Gastroesophageal sphincter (tissue), 4 donors: ENCODE results near the gene ARHGAP26. TPM values are rescaled to one million over a fixed set of nuclear protein-coding genes. Genes with fewer than 3 reads are reported as not detected.

ENCODE experiments used
- ATAC-seq: fragments of 150-250 bp; one replicate; pipeline ENCODE4 v1.9.1; 2016; ENCODE audit warnings: mild to moderate bottlenecking, moderate library complexity
- H3K27ac ChIP-seq, 4 donors: fragments of 200-600 bp; sonication (generic) in 3 of 4; 1 replicate in 3 of 4; 2 replicates in 1 of 4; pipeline ENCODE4 v1.5.1; 2016 to 2019
- H3K27me3 ChIP-seq: fragments of 200-600 bp; sonication (generic); one replicate; pipeline ENCODE4 v1.5.1; 2019
- H3K36me3 ChIP-seq, 2 donors: fragments of 200-600 bp; sonication (generic); one replicate each; pipeline ENCODE4 v1.5.1; 2019; ENCODE audit warnings: control low read depth in 1 of 2
- H3K4me1 ChIP-seq, 3 donors: fragments of 200-600 bp; sonication (generic); 1 replicate in 2 of 3; 2 replicates in 1 of 3; pipeline ENCODE4 v1.5.1; 2016 to 2019; ENCODE audit warnings: control low read depth in 2 of 3
- H3K4me3 ChIP-seq, 2 donors: fragments of 200-600 bp; sonication (generic); one replicate each; pipeline ENCODE4 v1.5.1; 2019; ENCODE audit warnings: mild to moderate bottlenecking in 1 of 2, moderate library complexity in 1 of 2
- H3K9me3 ChIP-seq, 3 donors: fragments of 200-600 bp; sonication (generic); one replicate each; pipeline ENCODE4 v1.5.1; 2017 to 2019; ENCODE audit warnings: control low read depth in 2 of 3
- EP300 ChIP-seq: sonication (generic); formaldehyde crosslinking; IDR thresholded peaks from one replicate; pipeline ENCODE4 v1.6.1; 2017; ENCODE audit warnings: antibody characterized with exemption, mild to moderate bottlenecking
- POLR2A ChIP-seq, 2 donors: fragments of 450-650 bp; IDR thresholded peaks; one replicate each; pipeline ENCODE4 v1.6.1; 2017; ENCODE audit warnings: antibody characterized with exemption in 2 of 2, mild to moderate bottlenecking in 2 of 2, moderate library complexity in 1 of 2
- POLR2AphosphoS5 ChIP-seq: sonication (generic); formaldehyde crosslinking; IDR thresholded peaks from one replicate; pipeline ENCODE4 v1.6.1; 2017; ENCODE audit warnings: antibody characterized with exemption
- WGBS, 2 donors: methylation state at CpG; one replicate each; pipeline ENCODE4 v1.1.5; 2018; ENCODE audit warnings: low coverage in 1 of 2; 5-methylcytosine and 5-hydroxymethylcytosine counted together
- total RNA-seq, 4 donors: library from RNA; depleted of rRNA; stranded (reverse); fragments of >200 nt; gene quantifications; one replicate each; pipeline ENCODE4 v1.1.0, GENCODE V29; 2016
- TF ChIP-seq, protein P1 (sequence below), 4 experiments: fragments of 200-600 bp in 2 of 4; fragments of 450-650 bp in 2 of 4; sonication (generic) in 1 of 4; IDR thresholded peaks; one replicate each; pipeline ENCODE4 v1.5.1; 2017 to 2019; ENCODE audit warnings: antibody characterized with exemption in 4 of 4, mild to moderate bottlenecking in 2 of 4, moderate library complexity in 2 of 4

Gene ARHGAP26
- total RNA-seq, 4 donors from 2014 or later = 15.2 to 41.7 (median 31.7) TPM

DNA sequence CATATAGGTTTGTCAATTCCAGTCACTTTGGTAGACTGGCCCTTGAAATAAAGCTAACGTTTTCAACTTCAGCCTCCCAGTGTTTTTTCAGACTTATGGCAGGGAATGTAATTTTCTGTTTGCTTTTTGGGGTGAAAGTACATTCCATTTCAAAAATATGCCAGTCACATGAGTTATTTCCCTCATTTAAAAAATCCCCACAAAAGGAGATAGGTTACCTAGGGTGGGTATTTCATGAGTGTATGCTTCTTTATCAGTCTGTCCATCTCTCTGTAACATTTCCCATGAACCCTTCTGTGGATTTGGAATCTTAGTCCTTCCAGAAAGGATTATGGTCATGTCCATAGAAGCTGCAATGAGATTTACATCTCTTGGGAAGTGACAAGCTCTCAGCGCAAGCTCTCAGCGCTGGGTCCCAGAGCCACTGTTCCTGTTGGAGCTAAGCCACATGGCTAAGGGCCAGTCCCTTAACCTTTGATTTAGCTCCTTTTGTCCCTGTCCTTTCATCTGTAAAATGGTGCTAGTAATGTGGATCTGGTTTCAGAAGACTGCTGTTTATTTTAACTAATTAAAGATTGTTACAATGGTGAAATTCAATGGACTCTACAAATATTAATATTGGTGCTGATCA is 338.4 kb downstream of the ARHGAP26 start:
- WGBS, 2 donors = 50 to 71% methylated on average over 1 to 3 of the region's 3 CpGs
- Histone ChIP-seq H3K4me1 (peaks cover 4 to 36% (median 8%) of the 10 kb centered on the region in 3 donors), H3K27me3 (no peaks in the 10 kb centered on the region), H3K27ac (no peak overlapping the region), H3K9me3 (no peaks in the 10 kb centered on the region), H3K4me3 (no peak overlapping the region), H3K36me3 (no peaks in the 10 kb centered on the region)
- no peak for ATAC-seq
- TF ChIP-seq POLR2AphosphoS5 (no peak), EP300 (no peak), POLR2A (IDR thresholded peaks at IDR 0.05) (no peak)
- TF ChIP-seq, protein P1, sequence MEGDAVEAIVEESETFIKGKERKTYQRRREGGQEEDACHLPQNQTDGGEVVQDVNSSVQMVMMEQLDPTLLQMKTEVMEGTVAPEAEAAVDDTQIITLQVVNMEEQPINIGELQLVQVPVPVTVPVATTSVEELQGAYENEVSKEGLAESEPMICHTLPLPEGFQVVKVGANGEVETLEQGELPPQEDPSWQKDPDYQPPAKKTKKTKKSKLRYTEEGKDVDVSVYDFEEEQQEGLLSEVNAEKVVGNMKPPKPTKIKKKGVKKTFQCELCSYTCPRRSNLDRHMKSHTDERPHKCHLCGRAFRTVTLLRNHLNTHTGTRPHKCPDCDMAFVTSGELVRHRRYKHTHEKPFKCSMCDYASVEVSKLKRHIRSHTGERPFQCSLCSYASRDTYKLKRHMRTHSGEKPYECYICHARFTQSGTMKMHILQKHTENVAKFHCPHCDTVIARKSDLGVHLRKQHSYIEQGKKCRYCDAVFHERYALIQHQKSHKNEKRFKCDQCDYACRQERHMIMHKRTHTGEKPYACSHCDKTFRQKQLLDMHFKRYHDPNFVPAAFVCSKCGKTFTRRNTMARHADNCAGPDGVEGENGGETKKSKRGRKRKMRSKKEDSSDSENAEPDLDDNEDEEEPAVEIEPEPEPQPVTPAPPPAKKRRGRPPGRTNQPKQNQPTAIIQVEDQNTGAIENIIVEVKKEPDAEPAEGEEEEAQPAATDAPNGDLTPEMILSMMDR (IDR thresholded peaks at IDR 0.05) = no peak

GRCh38 chr5:143110591-143110990 is 340.4 kb downstream of the ARHGAP26 start:
- ATAC-seq = no peak
- no peak overlapping the region for H3K4me3 ChIP-seq
- TF ChIP-seq, protein P1 (IDR thresholded peaks at IDR 0.05) = no peak
- TF ChIP-seq EP300 (no peak), POLR2AphosphoS5 (no peak), POLR2A (IDR thresholded peaks at IDR 0.05) (no peak)
- H3K27me3 ChIP-seq = no peaks in the 10 kb centered on the region
- H3K9me3 ChIP-seq = no peaks in the 10 kb centered on the region
- H3K27ac ChIP-seq = peak overlapping the region in 1 of 4 donors; percentile 9
- WGBS, 2 donors = 12 to 18% methylated on average over 1 of the region's 1 CpG
- H3K4me1 ChIP-seq = peaks cover 4 to 36% (median 8%) of the 10 kb centered on the region in 3 donors
- H3K36me3 ChIP-seq = no peaks in the 10 kb centered on the region

- H3K4me1 ChIP-seq = peaks cover 4 to 36% (median 8%) of the 10 kb centered on the region in 3 donors
- no peak for ATAC-seq
- no peaks in the 10 kb centered on the region for H3K27me3 ChIP-seq
- no peak for TF ChIP-seq POLR2A (IDR thresholded peaks at IDR 0.05)
- TF ChIP-seq EP300 = no peak
- TF ChIP-seq POLR2AphosphoS5 = no peak
- TF ChIP-seq, protein P1 (IDR thresholded peaks at IDR 0.05) = no peak
- H3K9me3 ChIP-seq = no peaks in the 10 kb centered on the region
- 100% methylated on average over 3 of the region's 5 CpGs; no CpG with 5 or more reads in 1 of the 2 donors for WGBS, 2 donors
- no peak overlapping the region for H3K27ac ChIP-seq
- no peak overlapping the region for H3K4me3 ChIP-seq
- no peaks in the 10 kb centered on the region for H3K36me3 ChIP-seq
These were observed 341.6 kb downstream of the ARHGAP26 start for GRCh38 chr5:143111799-143112198.

DNA sequence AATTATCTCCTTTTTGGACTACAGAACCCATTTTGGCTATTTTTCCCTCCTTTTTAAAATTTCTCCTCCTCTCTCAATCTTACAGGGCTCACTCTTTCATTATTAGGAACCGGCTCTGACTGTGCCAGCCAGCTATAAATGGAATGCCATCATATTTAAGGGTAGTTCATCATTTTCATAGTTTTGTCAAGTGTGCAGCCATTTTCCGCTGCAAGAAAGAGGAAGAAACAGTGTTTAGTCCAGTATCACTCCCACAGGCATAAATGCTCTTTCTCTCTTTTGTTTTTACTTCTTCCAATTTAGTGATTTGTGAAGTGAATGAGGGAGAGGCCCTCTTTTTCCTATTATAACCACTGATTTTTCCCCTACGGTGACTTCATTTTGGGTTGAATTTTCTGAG is 343.3 kb downstream of the ARHGAP26 start:
- WGBS, 2 donors = 62 to 89% methylated on average over 3 of the region's 3 CpGs

DNA sequence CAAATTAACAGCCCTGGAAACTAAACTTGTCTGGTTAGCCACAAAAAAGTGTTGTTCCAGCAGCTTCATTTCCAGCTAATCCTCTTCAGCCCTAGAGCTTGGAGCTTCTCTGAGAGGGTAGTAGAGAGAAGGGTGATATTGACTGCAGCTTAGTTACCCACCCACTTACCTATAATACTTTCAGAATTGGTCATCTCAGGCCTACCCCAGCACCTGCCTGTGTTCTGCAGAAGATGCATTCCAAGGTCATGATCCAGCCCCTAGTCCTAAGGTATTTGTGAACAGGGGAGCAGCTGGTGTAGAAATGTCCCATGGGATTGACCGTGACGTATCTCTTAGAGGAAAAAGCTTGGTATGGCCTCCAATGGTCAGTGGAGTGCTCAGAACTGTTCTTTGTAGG is 344.3 kb downstream of the ARHGAP26 start:
- WGBS, 2 donors = 55% methylated on average over 2 of the region's 2 CpGs; no CpG with 5 or more reads in 1 of the 2 donors
- Histone ChIP-seq H3K4me3 (no peak overlapping the region), H3K4me1 (peaks cover 4 to 23% (median 8%) of the 10 kb centered on the region in 3 donors), H3K27me3 (no peaks in the 10 kb centered on the region), H3K27ac (no peak overlapping the region), H3K9me3 (no peaks in the 10 kb centered on the region), H3K36me3 (no peaks in the 10 kb centered on the region)
- TF ChIP-seq EP300 (no peak), POLR2AphosphoS5 (no peak), POLR2A (IDR thresholded peaks at IDR 0.05) (no peak)
- TF ChIP-seq, protein P1 (IDR thresholded peaks at IDR 0.05) = no peak
- no peak for ATAC-seq

More for the DNA sequence above, 343.3 kb downstream of the ARHGAP26 start:
- no peaks in the 10 kb centered on the region for H3K9me3 ChIP-seq
- no peaks in the 10 kb centered on the region for H3K36me3 ChIP-seq
- no peaks in the 10 kb centered on the region for H3K27me3 ChIP-seq
- no peak overlapping the region for H3K27ac ChIP-seq
- H3K4me1 ChIP-seq = peaks cover 4 to 23% (median 8%) of the 10 kb centered on the region in 3 donors
- ATAC-seq = no peak
- no peak for TF ChIP-seq POLR2A (IDR thresholded peaks at IDR 0.05)
- no peak overlapping the region for H3K4me3 ChIP-seq
